ENCODE results near the gene CCDC85C. TPM values are rescaled to one million over a fixed set of nuclear protein-coding genes. Genes with fewer than 3 reads are reported as not detected.

The CCDC85C gene
- total RNA-seq, 1 donor from 2014 or later, result 82.2 TPM

DNA sequence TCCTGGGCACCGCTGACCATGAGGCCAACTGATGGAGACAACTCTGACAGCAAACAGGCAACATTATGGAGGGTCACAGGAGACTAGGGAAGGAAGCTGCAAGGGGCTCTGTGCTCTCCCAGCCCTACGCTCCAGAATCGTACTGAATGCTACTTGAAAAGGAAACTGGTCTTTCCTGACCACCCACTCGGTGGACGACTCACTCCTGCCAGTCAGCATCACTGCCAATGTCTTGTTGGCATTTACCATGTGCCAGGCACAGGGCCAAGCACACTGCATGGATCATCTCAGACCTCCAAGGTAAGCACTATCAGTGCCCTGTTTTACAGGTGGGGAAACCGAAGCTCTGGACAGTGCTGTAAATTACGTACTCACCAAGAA is 38.0 kb downstream of the CCDC85C start:
- Mint-ChIP-seq H3K36me3 (no peaks in the 10 kb centered on the region), H3K9me3 (no peaks in the 10 kb centered on the region), H3K4me3 (no peak overlapping the region), H3K4me1 (peaks cover 96% of the 10 kb centered on the region), H3K27me3 (ENCODE audit: low read depth) (no peaks in the 10 kb centered on the region), H3K27ac (peak overlapping the region; percentile 97)
- no peak for DNase-seq (ENCODE audit: low spot score in 2 of 2, unreplicated experiment in 2 of 2)
- TF ChIP-seq, protein P1, sequence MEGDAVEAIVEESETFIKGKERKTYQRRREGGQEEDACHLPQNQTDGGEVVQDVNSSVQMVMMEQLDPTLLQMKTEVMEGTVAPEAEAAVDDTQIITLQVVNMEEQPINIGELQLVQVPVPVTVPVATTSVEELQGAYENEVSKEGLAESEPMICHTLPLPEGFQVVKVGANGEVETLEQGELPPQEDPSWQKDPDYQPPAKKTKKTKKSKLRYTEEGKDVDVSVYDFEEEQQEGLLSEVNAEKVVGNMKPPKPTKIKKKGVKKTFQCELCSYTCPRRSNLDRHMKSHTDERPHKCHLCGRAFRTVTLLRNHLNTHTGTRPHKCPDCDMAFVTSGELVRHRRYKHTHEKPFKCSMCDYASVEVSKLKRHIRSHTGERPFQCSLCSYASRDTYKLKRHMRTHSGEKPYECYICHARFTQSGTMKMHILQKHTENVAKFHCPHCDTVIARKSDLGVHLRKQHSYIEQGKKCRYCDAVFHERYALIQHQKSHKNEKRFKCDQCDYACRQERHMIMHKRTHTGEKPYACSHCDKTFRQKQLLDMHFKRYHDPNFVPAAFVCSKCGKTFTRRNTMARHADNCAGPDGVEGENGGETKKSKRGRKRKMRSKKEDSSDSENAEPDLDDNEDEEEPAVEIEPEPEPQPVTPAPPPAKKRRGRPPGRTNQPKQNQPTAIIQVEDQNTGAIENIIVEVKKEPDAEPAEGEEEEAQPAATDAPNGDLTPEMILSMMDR (IDR thresholded peaks at IDR 0.05; ENCODE audit: unreplicated experiment), result no peak

DNA sequence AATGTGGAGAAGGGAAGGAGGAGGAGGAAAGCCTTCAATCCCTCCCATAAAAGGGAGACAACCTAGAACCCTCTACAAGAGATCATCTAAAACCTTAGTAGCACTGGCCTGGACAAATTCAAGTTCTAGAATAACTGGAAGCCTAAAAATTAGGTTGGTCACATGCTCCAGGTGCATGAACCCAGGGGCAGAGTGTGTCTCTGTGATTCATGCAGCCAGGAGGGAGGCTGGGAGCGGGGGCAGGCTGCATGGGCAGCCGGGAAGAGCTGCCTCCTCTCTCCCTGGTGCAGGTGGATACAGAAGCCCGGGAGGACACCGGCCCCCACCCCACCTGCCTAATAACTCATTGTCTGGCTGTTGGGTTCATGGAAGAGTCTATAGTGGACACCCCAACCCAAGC is 38.6 kb downstream of the CCDC85C start:
- peaks cover 93% of the 10 kb centered on the region for H3K4me1 Mint-ChIP-seq
- no peaks in the 10 kb centered on the region for H3K27me3 Mint-ChIP-seq (ENCODE audit: low read depth)
- no peaks in the 10 kb centered on the region for H3K36me3 Mint-ChIP-seq
- DNase-seq (ENCODE audit: low spot score in 2 of 2, unreplicated experiment in 2 of 2), result no peak
- H3K9me3 Mint-ChIP-seq, result no peaks in the 10 kb centered on the region
- H3K4me3 Mint-ChIP-seq, result peak overlapping the region; percentile 3
- TF ChIP-seq, protein P1 (IDR thresholded peaks at IDR 0.05; ENCODE audit: unreplicated experiment), result no peak
- peak overlapping the region; percentile 97 for H3K27ac Mint-ChIP-seq

DNA sequence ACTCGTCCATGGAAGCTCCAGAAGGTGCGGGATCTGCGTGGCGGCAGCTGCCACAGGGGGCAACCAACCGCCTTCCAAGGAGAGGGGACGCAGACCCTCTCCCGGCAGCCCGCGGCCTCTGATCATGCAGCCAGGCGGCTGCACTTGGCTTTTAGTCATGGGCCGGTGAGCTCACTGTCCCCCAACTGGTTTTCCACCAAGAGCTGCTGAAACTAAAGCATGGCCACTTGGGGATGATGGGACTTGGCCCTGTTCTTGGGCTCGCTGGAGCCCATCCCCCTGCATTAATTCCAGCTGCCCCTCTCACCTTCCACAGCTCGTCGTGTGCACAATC is 39.1 kb downstream of the CCDC85C start:
- DNase-seq (ENCODE audit: low spot score in 2 of 2, unreplicated experiment in 2 of 2), result no peak
- Mint-ChIP-seq H3K4me3 (peak overlapping the region; percentile 3), H3K9me3 (no peaks in the 10 kb centered on the region), H3K27ac (peak overlapping the region; percentile 97), H3K27me3 (ENCODE audit: low read depth) (no peaks in the 10 kb centered on the region), H3K4me1 (peaks cover 90% of the 10 kb centered on the region), H3K36me3 (no peaks in the 10 kb centered on the region)
- TF ChIP-seq, protein P1 (IDR thresholded peaks at IDR 0.05; ENCODE audit: unreplicated experiment), result no peak

DNA sequence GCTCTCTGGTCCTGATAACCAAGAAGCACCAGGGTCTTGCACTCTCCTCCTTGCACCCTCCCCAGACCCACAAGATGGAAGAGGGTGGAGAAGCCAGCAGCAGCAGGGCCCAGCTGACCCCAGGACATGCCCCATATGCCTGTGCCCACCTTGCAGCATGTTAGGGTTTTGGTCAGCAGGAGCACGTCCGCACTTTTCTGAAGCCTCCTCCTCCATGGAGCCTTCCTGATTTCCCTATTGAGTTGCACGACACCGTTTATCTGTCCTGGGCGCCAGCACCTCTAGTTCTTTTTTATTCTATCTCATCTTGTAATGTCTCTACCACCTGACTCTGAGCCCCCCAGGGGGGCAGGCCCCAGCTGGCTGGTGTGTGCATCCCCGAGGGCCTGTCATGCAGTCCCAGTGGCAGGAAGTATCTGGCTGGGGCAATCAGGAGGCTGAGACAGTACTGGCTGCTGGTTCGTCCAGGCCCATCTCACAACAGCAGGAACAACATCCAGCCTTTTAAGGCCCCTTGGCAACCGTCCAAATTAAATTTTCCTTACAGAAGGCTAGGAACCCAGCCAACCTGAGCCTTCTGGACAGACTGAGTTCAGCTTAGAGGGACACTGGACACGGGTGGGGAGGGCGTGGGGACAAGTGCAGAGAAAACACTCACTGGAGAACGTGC is 39.6 kb downstream of the CCDC85C start:
- TF ChIP-seq, protein P1 (IDR thresholded peaks at IDR 0.05; ENCODE audit: unreplicated experiment), result no peak
- Mint-ChIP-seq H3K4me1 (peaks cover 90% of the 10 kb centered on the region), H3K4me3 (peak overlapping the region; percentile 37)

DNA sequence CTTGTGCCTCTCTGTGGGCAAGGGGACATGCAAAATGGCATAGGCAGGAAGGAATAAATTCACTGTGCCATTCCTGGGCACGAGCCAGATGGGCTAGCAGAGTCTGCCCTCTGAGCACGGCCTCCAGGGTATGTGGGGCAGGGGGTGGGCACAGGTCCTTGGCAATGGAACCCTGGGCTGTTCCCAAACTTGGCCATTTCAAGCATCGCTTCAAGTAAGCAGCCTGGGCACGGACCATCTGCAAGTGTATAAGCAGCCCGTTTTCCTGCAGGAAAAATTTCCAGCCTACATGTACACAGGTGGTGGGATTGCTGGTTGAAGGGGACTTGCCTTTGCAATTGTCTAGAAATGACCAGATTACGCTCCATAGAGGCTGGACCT is 40.3 kb downstream of the CCDC85C start:
- Mint-ChIP-seq H3K27ac (peak overlapping the region; percentile 71), H3K4me3 (peak overlapping the region; percentile 22), H3K27me3 (ENCODE audit: low read depth) (no peaks in the 10 kb centered on the region), H3K4me1 (peaks cover 87% of the 10 kb centered on the region), H3K9me3 (no peaks in the 10 kb centered on the region), H3K36me3 (peaks cover 2% of the 10 kb centered on the region)
- DNase-seq (ENCODE audit: low spot score in 2 of 2, unreplicated experiment in 2 of 2), result no peak
- TF ChIP-seq, protein P1 (IDR thresholded peaks at IDR 0.05; ENCODE audit: unreplicated experiment), result no peak

More for the DNA sequence above, 39.6 kb downstream of the CCDC85C start:
- Mint-ChIP-seq H3K9me3 (no peaks in the 10 kb centered on the region), H3K27ac (peak overlapping the region; percentile 97), H3K36me3 (no peaks in the 10 kb centered on the region), H3K27me3 (ENCODE audit: low read depth) (no peaks in the 10 kb centered on the region)
- no peak for DNase-seq (ENCODE audit: low spot score in 2 of 2, unreplicated experiment in 2 of 2)

All from mesothelial cell of epicardium (in vitro differentiated cells).